Measurements from ENCODE around the gene GIMD1. TPM values are rescaled to one million over a fixed set of nuclear protein-coding genes. Genes with fewer than 3 reads are reported as not detected.

The GIMD1 gene
- polyA plus RNA-seq, 1 of the 3 experiments (the other 2 are of a cell fraction) = not detected

- TF ChIP-seq, protein P1, sequence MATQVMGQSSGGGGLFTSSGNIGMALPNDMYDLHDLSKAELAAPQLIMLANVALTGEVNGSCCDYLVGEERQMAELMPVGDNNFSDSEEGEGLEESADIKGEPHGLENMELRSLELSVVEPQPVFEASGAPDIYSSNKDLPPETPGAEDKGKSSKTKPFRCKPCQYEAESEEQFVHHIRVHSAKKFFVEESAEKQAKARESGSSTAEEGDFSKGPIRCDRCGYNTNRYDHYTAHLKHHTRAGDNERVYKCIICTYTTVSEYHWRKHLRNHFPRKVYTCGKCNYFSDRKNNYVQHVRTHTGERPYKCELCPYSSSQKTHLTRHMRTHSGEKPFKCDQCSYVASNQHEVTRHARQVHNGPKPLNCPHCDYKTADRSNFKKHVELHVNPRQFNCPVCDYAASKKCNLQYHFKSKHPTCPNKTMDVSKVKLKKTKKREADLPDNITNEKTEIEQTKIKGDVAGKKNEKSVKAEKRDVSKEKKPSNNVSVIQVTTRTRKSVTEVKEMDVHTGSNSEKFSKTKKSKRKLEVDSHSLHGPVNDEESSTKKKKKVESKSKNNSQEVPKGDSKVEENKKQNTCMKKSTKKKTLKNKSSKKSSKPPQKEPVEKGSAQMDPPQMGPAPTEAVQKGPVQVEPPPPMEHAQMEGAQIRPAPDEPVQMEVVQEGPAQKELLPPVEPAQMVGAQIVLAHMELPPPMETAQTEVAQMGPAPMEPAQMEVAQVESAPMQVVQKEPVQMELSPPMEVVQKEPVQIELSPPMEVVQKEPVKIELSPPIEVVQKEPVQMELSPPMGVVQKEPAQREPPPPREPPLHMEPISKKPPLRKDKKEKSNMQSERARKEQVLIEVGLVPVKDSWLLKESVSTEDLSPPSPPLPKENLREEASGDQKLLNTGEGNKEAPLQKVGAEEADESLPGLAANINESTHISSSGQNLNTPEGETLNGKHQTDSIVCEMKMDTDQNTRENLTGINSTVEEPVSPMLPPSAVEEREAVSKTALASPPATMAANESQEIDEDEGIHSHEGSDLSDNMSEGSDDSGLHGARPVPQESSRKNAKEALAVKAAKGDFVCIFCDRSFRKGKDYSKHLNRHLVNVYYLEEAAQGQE (IDR thresholded peaks at IDR 0.05; ENCODE audit: low read depth, low read length) = no peak
- TF ChIP-seq CHD2 (IDR thresholded peaks at IDR 0.05; ENCODE audit: low read length, partially characterized antibody) (no peak), ELF1 (IDR thresholded peaks at IDR 0.05) (no peak), MEF2A (IDR thresholded peaks at IDR 0.05; ENCODE audit: borderline replicate concordance, low read depth) (no peak), NFIC (IDR thresholded peaks at IDR 0.05; ENCODE audit: borderline replicate concordance) (no peak), NRF1 (IDR thresholded peaks at IDR 0.05; ENCODE audit: low read depth, low read length) (no peak)
Observed at GRCh38 chr4:106380179-106380578, 11.6 kb upstream of the GIMD1 start (continued).

DNA sequence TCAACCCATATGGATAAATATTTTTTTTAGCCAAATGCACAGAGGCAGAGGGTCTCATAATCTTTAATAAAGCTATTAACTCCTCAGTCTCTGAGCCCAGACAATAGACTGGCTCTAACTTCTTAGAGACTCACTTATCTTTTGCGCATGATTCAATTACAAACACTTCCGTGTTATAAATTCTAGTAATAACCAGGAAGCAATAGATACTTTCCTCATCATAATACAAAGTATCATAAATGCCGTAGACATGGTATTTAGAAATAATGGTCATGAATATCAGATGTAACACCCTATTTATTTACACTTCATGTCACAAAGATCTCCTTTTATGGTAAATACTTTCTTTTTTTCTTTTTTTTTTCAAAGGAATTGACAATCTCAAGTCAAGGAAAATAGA lies 4.4 kb upstream of the GIMD1 start:
- Histone ChIP-seq H3K4me2 (no peak overlapping the region), H3K36me3 (replicated peaks in 1 of 2; ENCODE audit: control insufficient read depth in 1 of 2, insufficient read depth in 2 of 2, low read length in 1 of 2) (no peaks in the 10 kb centered on the region), H3K9me2 (no peaks in the 10 kb centered on the region), H3K27me3 (ENCODE audit: insufficient read depth) (no peaks in the 10 kb centered on the region), H4K20me1 (ENCODE audit: insufficient read depth) (no peaks in the 10 kb centered on the region), H3K27ac (ENCODE audit: low read depth in 2 of 2, low read length in 1 of 2) (no peak overlapping the region), H3K4me3 (ENCODE audit: low read depth in 2 of 2, low read length in 1 of 2) (no peak overlapping the region), H3K9ac (no peak overlapping the region), H3K9me3 (no peaks in the 10 kb centered on the region), H2AFZ (ENCODE audit: low read depth) (no peak overlapping the region), H3K4me1 (ENCODE audit: control insufficient read depth in 1 of 2, insufficient read depth in 2 of 2, low read depth in 1 of 2, low read length in 1 of 2) (no peaks in the 10 kb centered on the region; a peak in 1 of 4 replicates), H3F3A (replicated peaks; ENCODE audit: insufficient read depth) (peaks cover 5% of the 10 kb centered on the region), H3K79me2 (ENCODE audit: insufficient read depth) (no peaks in the 10 kb centered on the region)
- 73% methylated on average over 3 of the region's 3 CpGs for WGBS (ENCODE audit: low lambda C conversion rate)
- DNase-seq = no peak
- CTCF ChIA-PET = interaction anchor here (0.7 kb wide), 1 partner anchor 1363 kb away, joined by 3 read pairs; no protein-coding TSS in a partner anchor
- POLR2A ChIA-PET = no interaction called here
- TF ChIP-seq EZH2phosphoT487 (IDR thresholded peaks at IDR 0.05; ENCODE audit: borderline replicate concordance, low read depth) = no peak
- TF ChIP-seq ELF1 (IDR thresholded peaks at IDR 0.05) = no peak
- TF ChIP-seq, protein P2, sequence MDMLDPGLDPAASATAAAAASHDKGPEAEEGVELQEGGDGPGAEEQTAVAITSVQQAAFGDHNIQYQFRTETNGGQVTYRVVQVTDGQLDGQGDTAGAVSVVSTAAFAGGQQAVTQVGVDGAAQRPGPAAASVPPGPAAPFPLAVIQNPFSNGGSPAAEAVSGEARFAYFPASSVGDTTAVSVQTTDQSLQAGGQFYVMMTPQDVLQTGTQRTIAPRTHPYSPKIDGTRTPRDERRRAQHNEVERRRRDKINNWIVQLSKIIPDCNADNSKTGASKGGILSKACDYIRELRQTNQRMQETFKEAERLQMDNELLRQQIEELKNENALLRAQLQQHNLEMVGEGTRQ (IDR thresholded peaks at IDR 0.05; ENCODE audit: borderline replicate concordance, low read depth, low read length) = no peak

- Histone ChIP-seq H3F3A (replicated peaks; ENCODE audit: insufficient read depth) (peaks cover 10% of the 10 kb centered on the region), H2AFZ (ENCODE audit: low read depth) (no peak overlapping the region), H3K4me2 (no peak overlapping the region), H3K4me3 (ENCODE audit: low read depth in 2 of 2, low read length in 1 of 2) (no peak overlapping the region), H4K20me1 (ENCODE audit: insufficient read depth) (no peaks in the 10 kb centered on the region), H3K9me3 (no peaks in the 10 kb centered on the region), H3K4me1 (ENCODE audit: control insufficient read depth in 1 of 2, insufficient read depth in 2 of 2, low read depth in 1 of 2, low read length in 1 of 2) (no peaks in the 10 kb centered on the region; a peak in 1 of 4 replicates), H3K27ac (ENCODE audit: low read depth in 2 of 2, low read length in 1 of 2) (no peak overlapping the region), H3K9me2 (no peaks in the 10 kb centered on the region), H3K9ac (no peak overlapping the region), H3K36me3 (replicated peaks in 1 of 2; ENCODE audit: control insufficient read depth in 1 of 2, insufficient read depth in 2 of 2, low read length in 1 of 2) (no peaks in the 10 kb centered on the region), H3K79me2 (ENCODE audit: insufficient read depth) (no peaks in the 10 kb centered on the region), H3K27me3 (ENCODE audit: insufficient read depth) (no peaks in the 10 kb centered on the region)
- ChIA-PET CTCF (interaction anchor here (0.9 to 1.9 kb wide), 5 partner anchors 19 to 812 kb away, joined by 3 to 5 read pairs (median 4); no protein-coding TSS in a partner anchor), POLR2A (no interaction called here)
- no peak for DNase-seq
- no peak for TF ChIP-seq NRF1 (IDR thresholded peaks at IDR 0.05; ENCODE audit: low read depth, low read length)
- no peak for TF ChIP-seq EP300 (IDR thresholded peaks at IDR 0.05; ENCODE audit: borderline replicate concordance in 1 of 2, low read depth in 1 of 2, low read length in 1 of 2)
- no peak for TF ChIP-seq MXI1 (IDR thresholded peaks at IDR 0.05; ENCODE audit: low read depth, low read length)
Observed at GRCh38 chr4:106371161-106371560, 2.6 kb upstream of the GIMD1 start.

Measured in SK-N-SH (cell line).